ENCODE results near the gene L3MBTL2.
A peak's percentile ranks its signal among the peaks of the same experiment; 100 is the strongest.

L3MBTL2 gene

GRCh38 chr22:41215926-41216325, 10.8 kb downstream of the L3MBTL2 start:
- peak overlapping the region in 1 of 2 donors; percentile 39 for H3K4me3 ChIP-seq (ENCODE audit: low read depth in 1 of 2, low read length in 2 of 2)
- H3K27ac ChIP-seq (ENCODE audit: low read depth, low read length), result no peak overlapping the region
- H3K9me3 ChIP-seq (ENCODE audit: low read length), result no peaks in the 10 kb centered on the region
- peaks cover 32% of the 10 kb centered on the region for H3K36me3 ChIP-seq (ENCODE audit: insufficient read depth, low read length)
- H3K4me1 ChIP-seq (ENCODE audit: insufficient read depth, low read length), result peaks cover 14% of the 10 kb centered on the region
- H3K27me3 ChIP-seq (ENCODE audit: control insufficient read depth in 1 of 2, insufficient read depth in 2 of 2, low read length in 2 of 2), result no peaks in the 10 kb centered on the region
- H3K9ac ChIP-seq (ENCODE audit: low read length), result no peak overlapping the region

- peaks cover 14% of the 10 kb centered on the region for H3K4me1 ChIP-seq (ENCODE audit: insufficient read depth, low read length)
- peaks cover 34% of the 10 kb centered on the region for H3K36me3 ChIP-seq (ENCODE audit: insufficient read depth, low read length)
- no peaks in the 10 kb centered on the region for H3K9me3 ChIP-seq (ENCODE audit: low read length)
- no peak overlapping the region for H3K9ac ChIP-seq (ENCODE audit: low read length)
- peak overlapping the region in 1 of 2 donors; percentile 3 for H3K4me3 ChIP-seq (ENCODE audit: low read depth in 1 of 2, low read length in 2 of 2)
- no peaks in the 10 kb centered on the region for H3K27me3 ChIP-seq (ENCODE audit: control insufficient read depth in 1 of 2, insufficient read depth in 2 of 2, low read length in 2 of 2)
- peak overlapping the region; percentile 38 for H3K27ac ChIP-seq (ENCODE audit: low read depth, low read length)
These were observed 11.9 kb downstream of the L3MBTL2 start for GRCh38 chr22:41216984-41217383.

DNA sequence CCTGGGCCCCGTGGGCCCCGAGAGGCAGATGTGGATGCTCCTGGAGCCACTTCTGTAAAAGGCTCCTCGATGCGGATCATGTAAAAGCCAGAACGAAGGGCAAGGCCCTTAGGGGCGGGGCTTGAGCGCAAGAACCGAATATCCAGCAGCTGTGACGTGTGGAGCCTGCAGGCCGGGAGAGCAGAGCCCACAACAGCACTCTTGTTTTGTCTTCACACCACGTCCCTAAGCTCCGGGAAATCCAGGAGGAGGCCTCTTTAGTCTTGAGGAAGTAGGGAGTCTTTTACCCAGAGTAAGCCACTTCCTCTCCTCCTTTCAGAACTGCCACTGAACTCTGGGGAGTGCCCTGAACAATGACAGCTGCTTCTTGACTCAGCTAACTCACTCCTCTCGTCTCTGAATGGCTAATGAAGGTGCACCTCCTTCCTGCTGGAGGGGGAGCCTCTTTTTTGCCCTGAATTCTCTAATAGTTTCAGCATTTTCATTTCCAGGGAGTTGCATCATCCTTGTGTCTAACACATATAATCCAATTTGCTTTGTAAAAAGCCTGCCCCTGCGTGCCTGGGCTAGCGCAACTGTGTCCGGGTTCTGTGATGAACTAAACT, 12.5 kb downstream of the L3MBTL2 start:
- peaks cover 14% of the 10 kb centered on the region for H3K4me1 ChIP-seq (ENCODE audit: insufficient read depth, low read length)
- H3K9me3 ChIP-seq (ENCODE audit: low read length), result no peaks in the 10 kb centered on the region
- no peak overlapping the region for H3K9ac ChIP-seq (ENCODE audit: low read length)
- peaks cover 41% of the 10 kb centered on the region for H3K36me3 ChIP-seq (ENCODE audit: insufficient read depth, low read length)
- H3K27me3 ChIP-seq (ENCODE audit: control insufficient read depth in 1 of 2, insufficient read depth in 2 of 2, low read length in 2 of 2), result no peaks in the 10 kb centered on the region
- H3K4me3 ChIP-seq (ENCODE audit: low read depth in 1 of 2, low read length in 2 of 2), result peak overlapping the region in 1 of 2 donors; percentile 3
- peak overlapping the region; percentile 41 for H3K27ac ChIP-seq (ENCODE audit: low read depth, low read length)

- Histone ChIP-seq H3K27me3 (ENCODE audit: control insufficient read depth in 1 of 2, insufficient read depth in 2 of 2, low read length in 2 of 2) (no peaks in the 10 kb centered on the region), H3K9me3 (ENCODE audit: low read length) (no peaks in the 10 kb centered on the region), H3K4me1 (ENCODE audit: insufficient read depth, low read length) (no peaks in the 10 kb centered on the region), H3K4me3 (ENCODE audit: low read depth in 1 of 2, low read length in 2 of 2) (no peak overlapping the region), H3K9ac (ENCODE audit: low read length) (no peak overlapping the region), H3K27ac (ENCODE audit: low read depth, low read length) (no peak overlapping the region), H3K36me3 (ENCODE audit: insufficient read depth, low read length) (peaks cover 70% of the 10 kb centered on the region)
These were observed 17.9 kb downstream of the L3MBTL2 start for GRCh38 chr22:41222846-41223507.

DNA sequence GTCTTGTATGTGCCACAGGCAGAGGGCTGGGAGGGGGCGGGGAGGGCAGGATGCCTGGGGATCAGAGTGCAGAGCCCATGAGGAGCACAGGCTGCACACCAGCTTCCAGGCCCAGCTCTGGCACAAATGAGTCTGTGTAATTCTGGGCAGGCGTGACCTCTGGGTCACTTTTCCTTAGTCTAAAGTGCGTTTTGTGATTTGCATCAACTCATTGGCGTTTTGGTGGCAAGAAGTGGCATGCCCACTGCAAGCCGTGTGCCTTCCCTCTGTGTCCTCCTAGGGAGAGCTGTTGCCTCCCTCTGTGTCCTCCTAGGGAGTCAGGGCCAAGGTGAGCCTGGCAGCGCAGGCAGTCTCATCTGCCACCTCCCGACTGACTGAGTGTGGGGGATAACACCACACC, 18.4 kb downstream of the L3MBTL2 start:
- H3K9me3 ChIP-seq (ENCODE audit: low read length), result no peaks in the 10 kb centered on the region
- no peak overlapping the region for H3K27ac ChIP-seq (ENCODE audit: low read depth, low read length)
- no peaks in the 10 kb centered on the region for H3K27me3 ChIP-seq (ENCODE audit: control insufficient read depth in 1 of 2, insufficient read depth in 2 of 2, low read length in 2 of 2)
- H3K36me3 ChIP-seq (ENCODE audit: insufficient read depth, low read length), result peaks cover 72% of the 10 kb centered on the region
- no peak overlapping the region for H3K4me3 ChIP-seq (ENCODE audit: low read depth in 1 of 2, low read length in 2 of 2)
- no peak overlapping the region for H3K9ac ChIP-seq (ENCODE audit: low read length)
- no peaks in the 10 kb centered on the region for H3K4me1 ChIP-seq (ENCODE audit: insufficient read depth, low read length)

DNA sequence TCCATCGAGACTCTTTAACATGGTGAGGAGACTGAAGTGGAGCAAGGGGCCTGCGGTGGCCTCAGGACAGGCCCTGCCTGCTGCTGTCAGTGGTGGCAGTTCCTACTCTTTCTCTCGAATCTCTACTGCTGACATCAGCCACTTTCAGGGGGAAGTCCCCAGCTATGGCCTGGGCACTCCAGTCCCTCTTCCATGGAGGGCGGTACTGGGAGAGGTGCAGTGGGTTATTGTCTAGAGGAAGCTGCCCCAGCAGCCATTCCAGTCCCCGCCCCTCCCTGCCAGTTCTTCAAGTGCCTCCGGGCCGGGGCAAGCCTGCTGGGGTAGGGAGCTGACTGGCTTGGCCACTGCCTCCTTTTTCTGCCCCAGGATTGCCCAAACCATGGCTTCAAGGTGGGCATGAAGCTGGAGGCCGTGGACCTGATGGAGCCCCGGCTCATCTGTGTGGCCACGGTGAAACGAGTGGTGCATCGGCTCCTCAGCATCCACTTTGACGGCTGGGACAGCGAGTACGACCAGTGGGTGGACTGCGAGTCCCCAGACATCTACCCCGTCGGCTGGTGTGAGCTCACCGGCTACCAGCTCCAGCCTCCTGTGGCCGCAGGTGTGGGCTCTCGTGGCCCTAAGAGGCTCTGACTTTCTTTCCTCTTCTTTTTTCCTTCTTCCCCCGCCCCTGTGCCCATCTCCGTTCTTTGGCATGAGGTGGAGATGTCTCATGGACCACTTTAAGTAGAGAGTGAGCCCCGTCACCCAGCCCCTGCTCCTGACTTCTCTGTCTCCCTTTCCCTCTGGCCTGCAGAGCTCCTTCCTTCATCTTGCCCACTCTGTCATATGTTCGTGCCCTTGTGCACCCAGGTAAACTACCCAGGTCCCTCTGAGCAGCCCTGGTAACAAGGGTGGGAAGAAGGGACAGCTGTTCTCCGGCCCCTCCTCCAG, 21.9 kb downstream of the L3MBTL2 start:
- H3K4me3 ChIP-seq (ENCODE audit: low read depth in 1 of 2, low read length in 2 of 2), result no peak overlapping the region
- H3K27me3 ChIP-seq (ENCODE audit: control insufficient read depth in 1 of 2, insufficient read depth in 2 of 2, low read length in 2 of 2), result no peaks in the 10 kb centered on the region
- no peak overlapping the region for H3K9ac ChIP-seq (ENCODE audit: low read length)
- H3K36me3 ChIP-seq (ENCODE audit: insufficient read depth, low read length), result peaks cover 79% of the 10 kb centered on the region
- H3K9me3 ChIP-seq (ENCODE audit: low read length), result no peaks in the 10 kb centered on the region
- no peak overlapping the region for H3K27ac ChIP-seq (ENCODE audit: low read depth, low read length)
- no peaks in the 10 kb centered on the region for H3K4me1 ChIP-seq (ENCODE audit: insufficient read depth, low read length)

- H3K9ac ChIP-seq (ENCODE audit: low read length), result no peak overlapping the region
- H3K27me3 ChIP-seq (ENCODE audit: control insufficient read depth in 1 of 2, insufficient read depth in 2 of 2, low read length in 2 of 2), result no peaks in the 10 kb centered on the region
- H3K36me3 ChIP-seq (ENCODE audit: insufficient read depth, low read length), result peaks cover 57% of the 10 kb centered on the region
- no peaks in the 10 kb centered on the region for H3K9me3 ChIP-seq (ENCODE audit: low read length)
- no peak overlapping the region for H3K27ac ChIP-seq (ENCODE audit: low read depth, low read length)
- H3K4me3 ChIP-seq (ENCODE audit: low read depth in 1 of 2, low read length in 2 of 2), result no peak overlapping the region
- no peaks in the 10 kb centered on the region for H3K4me1 ChIP-seq (ENCODE audit: insufficient read depth, low read length)
These were observed 24.1 kb downstream of the L3MBTL2 start for GRCh38 chr22:41229215-41229614.

GRCh38 chr22:41229730-41230400, 24.8 kb downstream of the L3MBTL2 start:
- Histone ChIP-seq H3K27ac (ENCODE audit: low read depth, low read length) (no peak overlapping the region), H3K4me3 (ENCODE audit: low read depth in 1 of 2, low read length in 2 of 2) (no peak overlapping the region), H3K27me3 (ENCODE audit: control insufficient read depth in 1 of 2, insufficient read depth in 2 of 2, low read length in 2 of 2) (no peaks in the 10 kb centered on the region), H3K4me1 (ENCODE audit: insufficient read depth, low read length) (no peaks in the 10 kb centered on the region), H3K9ac (ENCODE audit: low read length) (no peak overlapping the region), H3K36me3 (ENCODE audit: insufficient read depth, low read length) (peaks cover 51% of the 10 kb centered on the region), H3K9me3 (ENCODE audit: low read length) (no peaks in the 10 kb centered on the region)

DNA sequence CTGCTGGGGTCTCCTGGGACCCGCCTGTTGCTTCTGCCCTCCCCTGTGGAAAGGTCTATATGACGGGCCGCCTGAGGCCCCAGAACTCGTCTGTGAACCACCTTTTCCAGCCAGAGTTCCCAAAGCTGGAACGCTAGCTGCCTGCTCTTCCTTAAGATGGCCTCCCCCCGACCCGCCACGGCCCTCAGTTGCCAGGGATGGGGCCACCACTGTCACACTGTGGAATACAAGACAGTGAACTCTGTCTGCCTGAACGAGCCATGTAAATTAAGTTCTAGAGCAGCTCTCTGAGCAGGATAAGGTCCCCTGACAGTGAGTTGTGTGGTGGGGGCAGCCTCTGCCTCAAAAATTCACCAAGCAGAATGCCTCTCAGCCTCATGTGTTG, 25.3 kb downstream of the L3MBTL2 start:
- no peaks in the 10 kb centered on the region for H3K9me3 ChIP-seq (ENCODE audit: low read length)
- H3K4me3 ChIP-seq (ENCODE audit: low read depth in 1 of 2, low read length in 2 of 2), result no peak overlapping the region
- H3K27me3 ChIP-seq (ENCODE audit: control insufficient read depth in 1 of 2, insufficient read depth in 2 of 2, low read length in 2 of 2), result no peaks in the 10 kb centered on the region
- no peak overlapping the region for H3K9ac ChIP-seq (ENCODE audit: low read length)
- no peaks in the 10 kb centered on the region for H3K4me1 ChIP-seq (ENCODE audit: insufficient read depth, low read length)
- no peak overlapping the region for H3K27ac ChIP-seq (ENCODE audit: low read depth, low read length)
- peaks cover 45% of the 10 kb centered on the region for H3K36me3 ChIP-seq (ENCODE audit: insufficient read depth, low read length)

DNA sequence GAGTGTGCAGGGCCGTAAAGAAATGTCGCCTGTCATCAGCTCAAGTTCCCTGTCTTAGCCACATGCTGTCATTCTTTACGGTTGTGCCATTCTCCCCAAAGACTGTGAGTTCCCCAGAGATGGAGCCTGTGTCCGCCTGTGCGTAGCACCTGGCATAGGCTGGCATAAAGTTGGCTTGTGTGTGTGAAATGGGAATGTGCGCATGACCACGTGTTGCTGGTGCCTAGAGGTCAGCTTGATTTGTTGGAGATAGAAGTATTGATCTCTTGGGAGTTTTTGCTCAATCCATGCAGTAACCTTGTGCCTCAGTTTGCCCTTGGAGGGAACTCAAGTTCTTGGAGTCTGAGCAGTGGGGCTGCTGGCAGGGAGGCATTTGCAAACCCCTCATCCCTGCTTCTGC, 26.3 kb downstream of the L3MBTL2 start:
- no peaks in the 10 kb centered on the region for H3K27me3 ChIP-seq (ENCODE audit: control insufficient read depth in 1 of 2, insufficient read depth in 2 of 2, low read length in 2 of 2)
- no peak overlapping the region for H3K4me3 ChIP-seq (ENCODE audit: low read depth in 1 of 2, low read length in 2 of 2)
- no peak overlapping the region for H3K27ac ChIP-seq (ENCODE audit: low read depth, low read length)
- H3K4me1 ChIP-seq (ENCODE audit: insufficient read depth, low read length), result no peaks in the 10 kb centered on the region
- peaks cover 36% of the 10 kb centered on the region for H3K36me3 ChIP-seq (ENCODE audit: insufficient read depth, low read length)
- no peak overlapping the region for H3K9ac ChIP-seq (ENCODE audit: low read length)
- no peaks in the 10 kb centered on the region for H3K9me3 ChIP-seq (ENCODE audit: low read length)
